GM12878 (cell line): ENCODE data around the gene SCEL. TPM values are rescaled to one million over a fixed set of nuclear protein-coding genes. Genes with fewer than 3 reads are reported as not detected.

Experiments
- ATAC-seq: fragments of 200-7000 bp; cut with Tn5 transposase; 3 replicates; pipeline ENCODE4 v1.9.1; 2020; ENCODE audit warnings: mild to moderate bottlenecking, moderate library complexity
- BruUV-seq: library from RNA; stranded (reverse); fragments of 400-500 nt; replicated peaks from 2 replicates; lab custom pipeline; 2021; lab: Mats Ljungman, UMichigan
- CTCF ChIA-PET: fragments of 300-600 bp; sonication (Branson Sonifier 250); formaldehyde crosslinking; extraction: SDS; loops from one replicate; lab custom pipeline; 2021; ENCODE audit warnings: inconsistent platforms; lab: Yijun Ruan, JAX
- POLR2A ChIA-PET: fragments of 350-600 bp; formaldehyde crosslinking; extraction: SDS; loops from one replicate; lab custom pipeline; 2021; ENCODE audit warnings: inconsistent platforms; lab: Charles Lee
- RAD21 ChIA-PET: fragments of 300-600 bp; sonication (Branson Sonifier 250); formaldehyde crosslinking; loops from one replicate; lab custom pipeline; 2023; ENCODE audit warnings: antibody characterized with exemption; ENCODE audit not compliant: unreplicated experiment; lab: Charles Lee
- SMC1A ChIA-PET: fragments of 300-600 bp; sonication (Branson Sonifier 250); formaldehyde crosslinking; loops from one replicate; lab custom pipeline; 2023; ENCODE audit not compliant: unreplicated experiment, uncharacterized antibody; lab: Charles Lee
- DNase-seq: peaks from one replicate; pipeline ENCODE4 v3.0.0-alpha.2; 2011; ENCODE audit warnings: low read depth, low spot score
- FAIRE-seq: peaks from 3 replicates; lab custom pipeline; 2011; peaks lifted over from hg19 to GRCh38; lab: Jason Lieb, UNC
- H2AFZ ChIP-seq: 2 replicates; pipeline ENCODE4 v1.6.0; 2011; ENCODE audit warnings: low read depth, low read length, control low read depth; ENCODE audit not compliant: control insufficient read depth
- H3K27ac ChIP-seq: 2 replicates; pipeline ENCODE4 v1.5.1; 2011; ENCODE audit warnings: control low read depth; ENCODE audit not compliant: control insufficient read depth, insufficient read depth
- H3K27me3 ChIP-seq, 2 experiments: replicated peaks in 1 of 2; 2 replicates each; pipeline versions ENCODE4 v1.6.0 to v1.6.1; 2011; ENCODE audit warnings: low read length in 1 of 2; ENCODE audit not compliant: control insufficient read depth in 2 of 2, insufficient read depth in 2 of 2
- H3K36me3 ChIP-seq, 2 experiments: 2 replicates each; pipeline ENCODE4 v1.5.1; 2011; ENCODE audit warnings: low read length in 1 of 2; ENCODE audit not compliant: control insufficient read depth in 2 of 2, insufficient read depth in 2 of 2
- H3K4me1 ChIP-seq: 2 replicates; pipeline ENCODE4 v1.6.1; 2011; ENCODE audit warnings: mild to moderate bottlenecking, low read length, moderate library complexity, mixed read lengths; ENCODE audit not compliant: control insufficient read depth, insufficient read depth
- H3K4me2 ChIP-seq: 2 replicates; pipeline ENCODE4 v1.6.0; 2011; ENCODE audit warnings: control low read depth; ENCODE audit not compliant: control insufficient read depth, insufficient read depth
- H3K4me3 ChIP-seq: fragments of 200-600 bp; sonication (generic); 2 replicates; pipeline ENCODE4 v1.5.1; 2016
- H3K79me2 ChIP-seq: 2 replicates; pipeline ENCODE4 v1.6.0; 2011; ENCODE audit warnings: low read length; ENCODE audit not compliant: control insufficient read depth, insufficient read depth
- H3K9ac ChIP-seq: 2 replicates; pipeline ENCODE4 v1.8.0; 2011; ENCODE audit warnings: low read length, control low read depth, mixed read lengths; ENCODE audit not compliant: control insufficient read depth, insufficient read depth
- H3K9me3 ChIP-seq: replicated peaks from 3 replicates; pipeline ENCODE4 v1.5.1; 2011; ENCODE audit warnings: mild to moderate bottlenecking, low read length; ENCODE audit not compliant: control insufficient read depth, insufficient read depth
- H4K20me1 ChIP-seq: 2 replicates; pipeline ENCODE4 v1.6.0; 2011; ENCODE audit not compliant: control insufficient read depth, insufficient read depth
- BHLHE40 ChIP-seq, 2 experiments: fragments of 450-650 bp in 1 of 2; IDR thresholded peaks; 2 replicates each; pipeline ENCODE4 v1.6.1; 2011 to 2017; ENCODE audit warnings: low read depth in 2 of 2, borderline replicate concordance in 1 of 2, improper control_type of control experiment in 1 of 2, low read length in 1 of 2, mild to moderate bottlenecking in 1 of 2
- CEBPB ChIP-seq, 2 experiments: fragments of 150-350 bp in 1 of 2; IDR thresholded peaks; 2 replicates each; pipeline ENCODE4 v1.6.1; 2012 to 2014; ENCODE audit warnings: low read depth in 2 of 2, low read length in 2 of 2, borderline replicate concordance in 1 of 2, inconsistent platforms in 1 of 2
- CHD2 ChIP-seq: IDR thresholded peaks from 2 replicates; pipeline ENCODE4 v1.6.1; 2011; ENCODE audit warnings: low read depth, low read length, improper control_type of control experiment, borderline replicate concordance
- CREM ChIP-seq: IDR thresholded peaks from 2 replicates; pipeline ENCODE4 v1.6.1; 2014; ENCODE audit warnings: antibody characterized with exemption, low read depth
- FOS ChIP-seq: IDR thresholded peaks from 3 replicates; pipeline ENCODE4 v1.6.1; 2011; ENCODE audit warnings: borderline replicate concordance; ENCODE audit not compliant: insufficient read length; ENCODE audit errors: extremely low read depth
- PAX5 ChIP-seq: IDR thresholded peaks from 2 replicates; pipeline ENCODE4 v1.6.1; 2011; ENCODE audit warnings: low read depth, low read length, borderline replicate concordance
- RAD51 ChIP-seq: fragments of 450-650 bp; IDR thresholded peaks from 2 replicates; pipeline ENCODE4 v1.6.1; 2016; ENCODE audit warnings: moderate library complexity, mild to moderate bottlenecking, inconsistent platforms
- SREBF2 ChIP-seq: IDR thresholded peaks from 2 replicates; pipeline ENCODE4 v1.6.1; 2012; ENCODE audit warnings: mild to moderate bottlenecking, low read length
- TCF7 ChIP-seq: IDR thresholded peaks from 2 replicates; pipeline ENCODE4 v1.6.1; 2014; ENCODE audit warnings: antibody characterized with exemption, borderline replicate concordance
- WGBS: methylation state at CpG from one replicate; pipeline ENCODE4 v1.1.6; 2016; ENCODE audit warnings: low lambda C conversion rate; ENCODE audit not compliant: insufficient replicate concordance, insufficient coverage; ENCODE audit errors: missing lambda C conversion rate; 5-methylcytosine and 5-hydroxymethylcytosine counted together
- in situ Hi-C: fragments of 300-500 bp; cut with MboI; formaldehyde crosslinking; loops from 9 replicates; pipeline ENCODE4 v1.14.3; 2018; ENCODE audit warnings: mixed read lengths
- intact Hi-C: fragments of 100-400 bp; cut with micrococcal nuclease; formaldehyde crosslinking; loops from one replicate; pipeline ENCODE4 v1.14.2; 2022; ENCODE audit not compliant: unreplicated experiment
- polyA plus RNA-seq, 11 experiments: library from polyadenylated mRNA; depleted of rRNA in 4 of 11; unstranded in 6 of 11; stranded (reverse) in 5 of 11; fragments of >200 nt; fragmentation: Nextera tagmentation in 4 of 11; fragmentation: Illumina TruSeq in 1 of 11; extraction: Ambion mirVana in 4 of 11; extraction: Trizol in 1 of 11; gene quantifications; 1 replicate in 1 of 11; 2 replicates in 10 of 11; pipeline versions ENCODE4 v1.2.1 to v1.2.3, GENCODE V29; 2011 to 2016; ENCODE audit warnings: inconsistent platforms in 2 of 11, missing spikeins in 2 of 11, low read depth in 1 of 11
- total RNA-seq, 4 experiments: library from RNA; depleted of rRNA in 3 of 4; stranded (reverse); fragments of >200 nt in 3 of 4; fragmentation: Illumina TruSeq in 1 of 4; extraction: Trizol in 1 of 4; gene quantifications; 2 replicates each; pipeline versions ENCODE4 v1.2.1 to v1.2.3, GENCODE V29; 2013 to 2021
- TF ChIP-seq, protein P1 (sequence below): IDR thresholded peaks from 2 replicates; pipeline ENCODE4 v1.6.1; 2011; ENCODE audit warnings: mild to moderate bottlenecking, low read depth, low read length, moderate library complexity; ENCODE audit not compliant: insufficient replicate concordance
- TF ChIP-seq, protein P2 (sequence below): fragments of 450-650 bp; IDR thresholded peaks from 2 replicates; pipeline ENCODE4 v1.6.1; 2016; ENCODE audit warnings: mild to moderate bottlenecking

The SCEL gene
- total and polyA plus RNA-seq, 10 of the 15 experiments (the other 5 are each of a cell fraction or from before 2014, with no cell fraction given) = 0.09 to 0.68 (median 0.16) TPM; not detected in 1

DNA sequence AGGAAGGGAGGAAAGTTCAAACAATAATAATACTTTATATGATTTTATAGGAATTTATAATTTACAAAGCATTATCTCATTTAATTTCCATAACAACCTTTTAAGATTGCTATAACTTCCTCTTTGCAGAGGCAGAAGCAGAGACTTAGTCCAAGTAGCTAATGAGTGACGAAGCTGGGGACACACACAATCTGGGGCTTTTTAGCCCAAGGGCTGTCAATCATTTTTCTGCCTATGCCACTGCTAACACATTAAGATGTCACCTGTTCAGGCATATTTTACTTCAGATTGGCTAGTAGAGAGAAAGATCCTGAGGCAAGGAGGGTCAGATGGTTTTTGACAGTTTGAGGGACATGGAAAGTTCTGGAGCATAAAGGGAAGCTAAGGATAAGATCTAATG is 12.6 kb downstream of the SCEL start:
- CTCF ChIA-PET = interaction anchor here (1.4 to 1.5 kb wide), 3 partner anchors 9 to 55 kb away, joined by 3 to 5 read pairs (median 4); no protein-coding TSS in a partner anchor
- POLR2A ChIA-PET = interaction anchor here (1.0 to 1.2 kb wide), 3 partner anchors 12 to 46 kb away, joined by 3 read pairs; no protein-coding TSS in a partner anchor
- Histone ChIP-seq H3K9ac (no peak overlapping the region), H3K79me2 (no peaks in the 10 kb centered on the region), H4K20me1 (no peaks in the 10 kb centered on the region), H3K36me3 (no peaks in the 10 kb centered on the region), H3K27me3 (no peaks in the 10 kb centered on the region), H2AFZ (no peak overlapping the region), H3K4me3 (no peak overlapping the region), H3K4me1 (peaks cover 4% of the 10 kb centered on the region), H3K27ac (no peak overlapping the region), H3K4me2 (no peak overlapping the region), H3K9me3 (no peaks in the 10 kb centered on the region)
- in situ Hi-C loops = no loop called here
- ATAC-seq (peak; percentile 32; the same call in 2 of the 3 replicates), DNase-seq (no peak), FAIRE-seq (no peak)
- BruUV-seq = no TSS peak
- no peak for TF ChIP-seq TCF7
- no peak for TF ChIP-seq FOS
- TF ChIP-seq CEBPB (IDR thresholded peaks at IDR 0.05; ENCODE audit: borderline replicate concordance in 1 of 2, low read depth in 2 of 2, low read length in 2 of 2) = no peak
- TF ChIP-seq, protein P1, sequence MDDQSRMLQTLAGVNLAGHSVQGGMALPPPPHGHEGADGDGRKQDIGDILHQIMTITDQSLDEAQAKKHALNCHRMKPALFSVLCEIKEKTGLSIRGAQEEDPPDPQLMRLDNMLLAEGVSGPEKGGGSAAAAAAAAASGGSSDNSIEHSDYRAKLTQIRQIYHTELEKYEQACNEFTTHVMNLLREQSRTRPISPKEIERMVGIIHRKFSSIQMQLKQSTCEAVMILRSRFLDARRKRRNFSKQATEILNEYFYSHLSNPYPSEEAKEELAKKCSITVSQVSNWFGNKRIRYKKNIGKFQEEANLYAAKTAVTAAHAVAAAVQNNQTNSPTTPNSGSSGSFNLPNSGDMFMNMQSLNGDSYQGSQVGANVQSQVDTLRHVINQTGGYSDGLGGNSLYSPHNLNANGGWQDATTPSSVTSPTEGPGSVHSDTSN = peak; percentile 81
- TF ChIP-seq BHLHE40 (IDR thresholded peaks at IDR 0.05; ENCODE audit: borderline replicate concordance in 1 of 2, low read depth in 2 of 2, low read length in 1 of 2) = no peak
- no peak for TF ChIP-seq SREBF2
- TF ChIP-seq PAX5 = no peak
- TF ChIP-seq CHD2 = no peak
- TF ChIP-seq, protein P2, sequence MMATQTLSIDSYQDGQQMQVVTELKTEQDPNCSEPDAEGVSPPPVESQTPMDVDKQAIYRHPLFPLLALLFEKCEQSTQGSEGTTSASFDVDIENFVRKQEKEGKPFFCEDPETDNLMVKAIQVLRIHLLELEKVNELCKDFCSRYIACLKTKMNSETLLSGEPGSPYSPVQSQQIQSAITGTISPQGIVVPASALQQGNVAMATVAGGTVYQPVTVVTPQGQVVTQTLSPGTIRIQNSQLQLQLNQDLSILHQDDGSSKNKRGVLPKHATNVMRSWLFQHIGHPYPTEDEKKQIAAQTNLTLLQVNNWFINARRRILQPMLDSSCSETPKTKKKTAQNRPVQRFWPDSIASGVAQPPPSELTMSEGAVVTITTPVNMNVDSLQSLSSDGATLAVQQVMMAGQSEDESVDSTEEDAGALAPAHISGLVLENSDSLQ = peak; percentile 95
- peak; percentile 11; the same call in 1 of the 2 replicates for TF ChIP-seq RAD51
- no peak for TF ChIP-seq CREM
- intact Hi-C loops = no loop called here
- 69% methylated on average over 1 of the region's 1 CpG for WGBS
- RAD21 ChIA-PET = no interaction called here
- SMC1A ChIA-PET = interaction anchor here (0.6 to 1.8 kb wide), 10 partner anchors 10 to 172 kb away, joined by 3 to 12 read pairs (median 4); no protein-coding TSS in a partner anchor
